D721Med (cell line): ENCODE results near the gene FANCM.

Experiments
- DNase-seq: peaks from one replicate; pipeline ENCODE4 v3.0.0; 2011; ENCODE audit warnings: low spot score; ENCODE audit not compliant: insufficient read length
- FAIRE-seq: peaks from 2 replicates; lab custom pipeline; 2011; peaks lifted over from hg19 to GRCh38; lab: Jason Lieb, UNC
- TF ChIP-seq, protein P1 (sequence below): IDR thresholded peaks from 2 replicates; pipeline ENCODE4 v1.5.1; 2012; ENCODE audit warnings: mild to moderate bottlenecking, control low read depth; ENCODE audit not compliant: insufficient read depth; ENCODE audit errors: missing control alignments

Gene FANCM

DNA sequence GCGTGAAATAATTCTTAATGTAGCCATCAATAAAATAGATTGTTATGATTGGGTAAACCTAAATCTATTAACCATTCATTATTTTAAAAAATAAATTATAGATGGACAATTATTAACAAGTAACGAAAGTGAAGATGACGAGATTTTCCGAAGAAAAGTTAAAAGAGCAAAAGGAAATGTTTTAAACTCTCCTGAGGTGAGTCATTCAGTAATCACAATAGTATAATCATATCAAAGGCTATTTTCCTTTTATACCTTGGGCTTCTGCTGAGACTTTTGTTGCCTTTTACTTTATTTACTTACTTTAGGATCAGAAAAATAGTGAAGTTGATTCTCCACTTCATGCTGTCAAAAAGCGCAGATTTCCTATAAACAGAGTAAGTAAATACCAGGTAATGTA lies 45.6 kb downstream of the FANCM start:
- FAIRE-seq = no peak
- no peak for DNase-seq
- TF ChIP-seq, protein P1, sequence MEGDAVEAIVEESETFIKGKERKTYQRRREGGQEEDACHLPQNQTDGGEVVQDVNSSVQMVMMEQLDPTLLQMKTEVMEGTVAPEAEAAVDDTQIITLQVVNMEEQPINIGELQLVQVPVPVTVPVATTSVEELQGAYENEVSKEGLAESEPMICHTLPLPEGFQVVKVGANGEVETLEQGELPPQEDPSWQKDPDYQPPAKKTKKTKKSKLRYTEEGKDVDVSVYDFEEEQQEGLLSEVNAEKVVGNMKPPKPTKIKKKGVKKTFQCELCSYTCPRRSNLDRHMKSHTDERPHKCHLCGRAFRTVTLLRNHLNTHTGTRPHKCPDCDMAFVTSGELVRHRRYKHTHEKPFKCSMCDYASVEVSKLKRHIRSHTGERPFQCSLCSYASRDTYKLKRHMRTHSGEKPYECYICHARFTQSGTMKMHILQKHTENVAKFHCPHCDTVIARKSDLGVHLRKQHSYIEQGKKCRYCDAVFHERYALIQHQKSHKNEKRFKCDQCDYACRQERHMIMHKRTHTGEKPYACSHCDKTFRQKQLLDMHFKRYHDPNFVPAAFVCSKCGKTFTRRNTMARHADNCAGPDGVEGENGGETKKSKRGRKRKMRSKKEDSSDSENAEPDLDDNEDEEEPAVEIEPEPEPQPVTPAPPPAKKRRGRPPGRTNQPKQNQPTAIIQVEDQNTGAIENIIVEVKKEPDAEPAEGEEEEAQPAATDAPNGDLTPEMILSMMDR = no peak

DNA sequence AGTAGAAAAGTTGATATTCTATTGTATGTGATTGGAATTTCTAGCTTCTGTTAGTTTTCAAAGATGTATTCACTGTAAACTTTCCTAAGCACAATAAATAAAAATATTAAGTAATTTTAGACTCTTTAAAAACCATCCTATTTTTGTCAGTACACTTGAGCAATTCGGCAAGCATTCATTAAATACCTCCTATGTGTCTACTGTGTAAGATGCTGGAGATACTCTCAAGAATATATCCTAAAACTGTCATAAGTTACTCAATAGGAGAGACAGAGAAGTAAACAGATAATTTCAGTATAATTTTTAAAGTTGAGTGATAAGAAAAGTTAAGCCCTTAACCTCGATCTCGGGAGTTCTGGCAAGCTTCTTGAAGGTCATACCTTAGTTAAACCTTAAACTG lies 46.1 kb downstream of the FANCM start:
- TF ChIP-seq, protein P1 = no peak
- no peak for FAIRE-seq
- DNase-seq = no peak

DNA sequence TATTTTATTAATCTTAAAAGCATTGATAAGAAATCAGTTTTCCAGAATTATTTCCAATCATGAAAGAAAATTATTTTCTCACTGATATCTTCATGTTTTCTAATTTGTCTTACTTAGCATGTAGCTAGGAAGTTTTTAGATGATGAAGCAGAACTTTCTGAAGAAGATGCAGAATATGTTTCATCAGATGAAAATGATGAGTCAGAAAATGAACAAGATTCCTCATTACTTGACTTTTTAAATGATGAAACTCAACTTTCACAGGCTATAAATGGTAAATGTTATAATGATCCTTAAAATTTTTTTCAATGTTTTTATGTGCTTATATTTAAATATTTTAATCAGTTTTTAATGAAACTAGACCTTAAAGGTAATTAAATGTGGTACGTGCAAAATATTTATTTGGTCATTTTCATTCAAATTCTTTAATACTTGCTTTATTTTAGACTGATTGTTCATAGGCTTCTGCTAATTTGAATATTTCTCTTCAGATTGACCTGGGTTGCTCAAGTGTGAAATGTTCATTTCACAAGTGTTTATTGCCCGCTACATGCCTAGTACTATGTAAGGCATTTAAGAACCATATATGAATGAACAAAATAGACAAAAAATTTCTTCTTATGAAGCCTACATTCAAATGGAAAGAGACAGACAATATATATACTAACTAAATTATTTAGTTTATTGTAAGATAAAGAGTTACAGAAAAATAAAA lies 49.5 kb downstream of the FANCM start:
- FAIRE-seq (no peak), DNase-seq (no peak)
- TF ChIP-seq, protein P1 = no peak

DNA sequence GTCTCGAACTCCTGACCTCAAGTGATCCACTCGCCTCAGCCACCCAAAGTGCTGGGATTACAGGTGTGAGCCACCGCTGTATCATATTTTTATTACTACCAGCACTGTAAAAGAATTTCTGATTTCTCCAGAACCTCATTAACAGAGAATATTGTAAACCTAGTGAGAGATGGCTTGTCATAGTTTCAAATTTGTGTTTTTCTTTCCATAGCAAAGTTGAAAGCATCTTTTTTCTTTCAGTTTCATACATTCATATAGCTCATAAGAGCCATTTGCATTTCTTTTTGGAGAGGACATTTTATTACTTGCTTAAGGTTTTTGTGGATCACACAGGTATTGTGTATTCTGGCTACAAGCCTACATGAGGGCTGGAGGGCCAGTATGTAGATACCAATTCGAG lies 59.2 kb downstream of the FANCM start:
- FAIRE-seq (no peak), DNase-seq (no peak)
- TF ChIP-seq, protein P1 = no peak

DNA sequence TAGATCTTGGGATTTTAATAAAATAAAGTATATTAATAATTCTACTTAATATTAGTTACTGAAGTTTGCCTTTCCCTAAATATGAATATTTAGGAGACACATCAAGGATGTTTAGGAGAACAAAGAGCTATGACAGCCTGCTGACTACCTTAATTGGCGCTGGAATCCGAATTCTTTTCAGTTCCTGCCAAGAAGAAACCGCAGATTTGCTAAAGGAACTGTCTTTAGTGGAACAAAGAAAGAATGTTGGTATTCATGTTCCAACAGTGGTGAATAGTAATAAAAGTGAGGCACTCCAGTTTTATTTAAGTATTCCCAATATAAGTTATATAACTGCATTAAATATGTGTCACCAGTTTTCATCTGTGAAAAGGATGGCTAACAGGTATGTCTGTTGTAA lies 62.8 kb downstream of the FANCM start:
- DNase-seq (no peak), FAIRE-seq (no peak)
- TF ChIP-seq, protein P1 = no peak

DNA sequence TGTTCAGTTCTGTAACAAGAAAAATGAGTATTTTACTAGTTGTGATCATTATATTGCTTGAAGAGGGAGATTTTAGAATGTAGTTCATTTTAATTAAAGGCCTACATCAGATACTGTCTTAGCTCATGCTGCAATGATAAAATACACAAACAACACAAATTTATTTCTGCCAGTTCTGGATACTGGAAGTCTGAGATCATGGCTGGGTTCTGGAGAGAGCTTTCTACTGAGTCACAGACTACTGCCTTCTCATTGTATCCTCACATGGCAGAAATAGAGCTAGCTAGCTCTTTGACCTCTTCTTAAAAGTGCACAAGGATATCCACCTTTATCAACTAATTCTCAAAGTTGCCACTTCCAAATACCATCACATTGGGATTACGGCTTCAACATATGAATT lies 63.5 kb downstream of the FANCM start:
- FAIRE-seq = no peak

DNA sequence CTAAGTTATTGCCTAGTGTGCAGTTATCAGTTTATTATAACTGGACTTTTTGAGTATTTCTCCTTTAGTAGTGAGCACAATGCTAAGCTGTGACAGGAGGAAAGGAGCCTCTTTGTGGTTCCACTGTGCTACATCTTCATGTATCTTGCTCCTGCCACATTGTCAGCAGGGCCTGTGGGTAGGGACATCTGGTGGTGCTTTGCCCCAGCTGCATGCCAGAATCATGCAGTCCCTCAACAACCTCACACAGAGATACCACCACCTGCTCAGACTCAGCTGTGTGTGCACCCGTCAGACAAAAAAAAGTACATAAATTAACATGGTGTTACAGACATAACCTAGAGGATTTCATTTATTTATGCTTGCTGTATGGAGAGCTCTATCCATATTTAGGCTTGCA lies 66.2 kb downstream of the FANCM start:
- no peak for FAIRE-seq
- TF ChIP-seq, protein P1 = peak; percentile 18
- DNase-seq = no peak

More for the DNA sequence above, 63.5 kb downstream of the FANCM start:
- DNase-seq = no peak
- TF ChIP-seq, protein P1 = no peak
